HG02763 (cell line): ENCODE measurements around the gene SLC26A1.
"Not testable (repeated sequence)": the region's sequence is repeated elsewhere in the genome, so short reads cannot be mapped to it uniquely, and the experiment has no call there.

ENCODE experiments used
- ATAC-seq: cut with Tn5 transposase; IDR thresholded peaks from one replicate; pipeline ENCODE4 v1.9.1; 2021; ENCODE audit warnings: mild to moderate bottlenecking, moderate library complexity; ENCODE audit not compliant: unreplicated experiment

Gene SLC26A1

DNA sequence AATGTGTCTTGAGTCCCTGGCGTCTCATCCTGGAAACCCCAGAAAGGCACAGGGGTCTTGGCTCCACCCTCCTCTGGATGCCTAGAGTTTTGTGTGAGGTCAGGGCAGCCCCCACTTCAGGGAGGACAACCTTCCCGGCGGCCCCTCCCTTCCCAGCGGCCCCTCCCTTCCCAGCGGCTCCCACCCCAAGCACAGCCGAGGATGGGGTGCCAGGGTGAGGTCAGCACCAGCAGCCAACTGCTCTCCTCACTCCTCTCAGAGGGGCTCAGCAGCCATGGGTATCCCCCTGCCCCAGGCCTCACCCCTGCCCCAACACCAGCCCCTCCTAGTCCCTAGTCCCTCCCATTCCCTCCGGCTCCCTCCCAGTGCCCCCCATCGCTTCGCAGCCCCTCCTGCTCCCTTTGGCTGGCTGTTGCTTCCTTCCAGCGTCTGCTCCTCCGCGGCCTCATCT is 37.2 kb downstream of the SLC26A1 start:
- no peak for ATAC-seq

DNA sequence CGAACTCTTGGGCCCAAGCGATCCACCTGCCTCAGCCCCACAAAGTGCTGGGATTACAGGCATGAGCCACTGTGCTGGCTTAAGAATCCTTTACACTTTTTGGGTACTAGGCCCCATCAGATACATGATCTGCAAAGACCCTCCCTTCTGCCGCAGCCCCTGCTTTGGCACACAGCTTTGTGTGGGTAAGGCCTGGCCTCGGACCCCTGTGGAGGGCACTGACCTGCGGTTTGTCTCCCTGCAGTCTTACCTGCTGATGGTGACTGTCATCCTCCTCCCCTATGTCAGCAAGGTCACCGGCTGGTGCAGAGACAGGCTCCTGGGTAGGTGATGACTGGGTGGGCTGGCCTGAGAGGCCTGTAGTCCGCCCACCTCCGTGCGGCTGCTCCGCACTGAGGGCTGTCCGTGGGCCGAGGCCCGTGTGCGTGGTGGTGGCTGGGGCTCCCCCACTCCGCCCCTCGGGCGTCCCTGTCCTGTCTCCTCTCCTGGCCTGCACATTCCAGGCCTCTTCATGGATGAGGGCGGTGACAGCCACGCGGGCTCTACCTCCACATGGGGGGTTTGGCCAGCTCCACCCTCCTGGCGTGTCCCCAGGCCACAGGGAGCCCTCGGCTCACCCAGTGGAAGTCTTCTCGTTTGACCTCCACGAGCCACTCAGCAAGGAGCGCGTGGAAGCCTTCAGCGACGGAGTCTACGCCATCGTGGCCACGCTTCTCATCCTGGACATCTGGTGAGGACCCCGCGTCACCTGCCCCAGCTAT is 37.9 kb downstream of the SLC26A1 start:
- no peak for ATAC-seq

DNA sequence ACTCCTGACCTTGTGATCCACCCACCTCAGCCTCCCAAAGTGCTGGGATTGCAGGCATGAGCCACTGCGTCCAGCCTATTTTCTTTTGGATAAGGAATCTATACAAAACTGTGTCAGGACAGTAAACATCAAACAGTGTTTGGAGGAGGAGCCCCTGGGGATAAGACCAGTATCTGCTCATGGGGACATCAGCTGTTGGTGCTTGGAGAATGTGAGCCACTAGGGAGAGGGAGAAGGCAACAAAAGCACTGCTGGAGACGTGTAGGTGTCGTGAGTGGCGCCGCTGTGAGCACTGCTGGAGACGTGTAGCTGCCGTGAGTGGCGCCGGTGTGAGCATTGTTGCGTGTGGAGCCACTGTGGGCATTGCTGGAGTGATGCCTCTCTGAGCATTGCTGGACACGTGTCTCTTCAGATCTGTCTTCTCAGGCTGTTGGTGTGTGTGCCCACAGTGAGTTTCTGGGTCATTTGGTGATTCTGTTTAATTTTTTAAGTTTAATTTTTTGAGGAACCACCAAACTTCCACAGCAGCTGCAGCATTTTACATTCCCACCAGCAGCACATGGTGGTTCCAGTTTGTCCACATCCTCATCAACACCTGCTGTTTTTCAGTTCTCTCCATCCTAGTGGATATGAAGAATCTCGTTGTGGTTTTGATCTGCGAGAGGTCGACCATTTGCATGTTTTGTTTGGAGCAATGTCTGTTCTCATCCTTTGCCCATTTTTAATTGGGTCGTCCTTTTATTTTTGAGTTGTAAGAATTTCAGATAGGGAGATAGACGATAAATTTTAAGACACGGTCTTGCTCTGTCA is 38.8 kb downstream of the SLC26A1 start:
- ATAC-seq = no peak

DNA sequence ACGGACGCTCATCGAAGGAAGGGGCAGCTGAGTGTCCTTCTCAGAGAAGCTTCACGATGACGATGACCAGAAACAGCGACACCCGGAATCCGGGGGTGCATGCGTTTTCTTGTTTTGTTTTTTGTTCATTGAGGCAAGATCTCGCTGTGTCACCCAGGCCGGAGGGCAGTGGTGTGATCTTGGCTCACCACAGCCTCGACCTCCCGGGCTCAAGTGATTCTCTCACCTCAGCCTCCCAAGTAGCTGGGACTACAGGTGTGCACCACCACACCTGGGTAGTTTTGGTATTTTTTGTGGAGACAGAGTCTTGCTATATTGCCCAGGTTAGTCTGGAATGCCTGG is 39.7 kb downstream of the SLC26A1 start:
- no peak for ATAC-seq

DNA sequence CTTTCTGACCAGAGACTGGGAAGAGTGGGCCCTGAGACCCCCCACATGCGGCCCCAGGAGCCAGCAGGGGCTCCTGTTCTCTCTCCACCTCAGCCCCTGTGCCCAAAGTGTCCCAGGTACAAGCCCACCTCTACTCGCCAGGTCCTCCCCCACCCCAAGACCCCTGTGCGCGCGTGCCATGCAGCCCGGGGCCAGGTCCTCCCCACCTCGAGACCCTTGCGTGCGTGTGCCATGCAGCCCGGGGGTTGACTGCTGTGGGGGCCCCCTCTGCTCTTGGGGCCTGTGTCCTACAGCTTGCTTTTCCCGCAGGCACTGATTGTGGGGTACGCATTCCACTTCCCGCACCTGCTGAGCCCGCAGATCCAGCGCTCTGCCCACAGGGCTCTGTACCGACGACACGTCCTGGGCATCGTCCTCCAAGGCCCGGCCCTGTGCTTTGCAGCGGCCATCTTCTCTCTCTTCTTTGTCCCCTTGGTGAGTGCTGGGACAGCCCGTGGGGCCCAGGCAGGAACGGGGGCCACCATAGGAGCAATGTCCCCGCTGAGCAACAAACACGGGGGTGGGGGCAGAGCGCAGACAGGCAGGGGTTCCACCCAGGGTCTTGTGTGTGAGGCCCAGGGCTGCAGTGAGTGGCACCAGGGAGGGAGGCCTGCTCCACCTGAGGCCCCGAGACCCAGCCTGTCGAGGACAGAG is 40.2 kb downstream of the SLC26A1 start:
- no peak for ATAC-seq

DNA sequence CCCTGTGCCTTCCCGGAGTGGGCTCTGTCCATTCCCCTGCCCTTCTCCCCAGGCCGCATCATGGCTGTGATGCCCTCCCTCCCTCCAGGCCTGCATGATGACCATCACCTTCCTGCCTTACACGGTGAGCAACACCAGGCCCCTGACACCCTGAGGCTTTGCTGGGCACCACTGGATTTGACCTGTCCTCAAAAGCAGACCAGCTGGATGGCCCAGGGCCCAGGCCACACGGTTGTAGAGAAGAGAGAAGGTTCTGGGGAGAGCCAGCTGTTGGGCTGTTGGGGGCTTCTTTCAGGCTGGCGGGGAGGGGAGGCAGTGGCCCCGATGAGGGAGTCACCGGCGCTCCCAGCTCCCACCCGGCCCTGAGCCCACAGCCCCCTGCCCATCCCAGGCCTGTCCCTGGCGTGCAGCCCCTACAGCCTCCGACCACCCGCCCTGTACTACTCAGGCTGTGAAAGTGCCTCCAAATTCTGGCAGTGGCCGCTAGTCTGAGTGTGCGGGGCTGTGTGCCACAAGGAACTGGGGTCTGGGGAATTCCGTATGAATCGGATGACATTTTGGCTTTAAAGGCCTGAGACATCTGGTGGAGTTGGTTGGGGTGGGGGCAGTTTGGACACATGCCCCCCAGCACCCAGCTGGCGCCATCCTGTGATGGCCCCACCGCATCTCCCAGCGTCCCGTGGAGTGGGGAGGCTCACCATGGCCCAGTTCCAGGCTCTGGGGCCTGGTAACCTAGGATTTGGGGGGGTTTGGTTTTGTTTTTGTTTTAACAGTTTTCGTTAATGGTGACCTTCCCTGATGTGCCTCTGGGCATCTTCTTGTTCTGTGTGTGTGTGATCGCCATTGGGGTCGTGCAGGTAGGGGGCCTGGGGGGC is 41.4 kb downstream of the SLC26A1 start:
- ATAC-seq = no peak

DNA sequence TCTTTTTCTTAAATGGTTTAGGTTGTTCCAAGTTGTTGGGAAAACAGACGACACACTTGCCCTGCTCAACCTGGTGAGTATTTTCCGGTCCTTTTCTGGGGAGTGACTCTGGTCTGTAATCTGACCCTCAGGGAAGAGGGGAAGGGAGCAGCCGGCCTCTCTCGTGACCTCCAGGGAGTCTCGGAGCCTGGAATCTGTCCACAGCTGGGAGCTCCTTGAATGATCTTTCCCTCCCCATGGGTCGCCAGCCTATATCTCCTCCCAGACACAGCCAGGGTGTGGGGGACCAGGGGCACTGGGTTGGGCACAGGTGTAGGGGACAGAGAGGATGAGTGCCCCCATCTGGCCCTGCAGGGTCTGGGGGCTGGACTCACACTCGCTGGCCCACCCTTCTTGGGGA is 42.0 kb downstream of the SLC26A1 start:
- no peak for ATAC-seq

DNA sequence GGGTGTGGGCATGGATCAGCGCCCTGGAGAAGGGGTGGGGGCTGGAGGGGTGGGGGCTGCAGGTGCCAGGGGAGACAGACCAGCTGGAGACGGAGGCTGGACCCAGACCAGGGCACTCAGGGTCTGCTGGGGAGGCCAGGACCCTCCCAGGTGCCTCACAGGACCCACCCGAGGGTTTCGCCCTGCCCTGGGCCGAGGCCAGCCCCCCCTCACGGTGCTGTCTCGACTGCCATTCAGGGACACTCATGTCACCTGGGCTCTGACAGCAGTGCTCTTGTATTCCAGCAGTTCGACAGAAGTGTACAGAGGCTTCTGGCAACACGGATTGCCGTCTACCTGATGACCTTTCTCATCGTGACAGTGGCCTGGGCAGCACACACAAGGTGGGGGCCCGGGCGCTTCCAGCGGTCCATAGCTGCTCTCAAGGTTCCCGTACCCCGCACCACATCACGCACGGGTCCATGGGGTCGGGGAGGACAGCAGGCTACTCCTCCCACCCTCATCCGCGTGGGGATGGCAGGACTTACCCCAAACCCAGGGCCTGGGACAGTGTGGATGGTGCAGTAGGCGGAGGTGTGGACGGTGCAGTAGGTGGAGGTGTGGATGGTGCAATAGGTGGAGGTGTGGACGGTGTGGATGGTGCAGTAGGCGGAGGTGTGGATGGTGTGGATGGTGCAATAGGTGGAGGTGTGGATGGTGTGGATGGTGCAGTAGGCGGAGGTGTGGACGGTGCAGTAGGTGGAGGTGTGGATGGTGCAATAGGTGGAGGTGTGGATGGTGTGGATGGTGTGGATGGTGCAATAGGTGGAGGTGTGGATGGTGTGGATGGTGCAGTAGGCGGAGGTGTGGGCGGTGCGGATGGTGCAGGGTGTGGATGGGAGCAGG is 42.8 kb downstream of the SLC26A1 start:
- no peak for ATAC-seq

DNA sequence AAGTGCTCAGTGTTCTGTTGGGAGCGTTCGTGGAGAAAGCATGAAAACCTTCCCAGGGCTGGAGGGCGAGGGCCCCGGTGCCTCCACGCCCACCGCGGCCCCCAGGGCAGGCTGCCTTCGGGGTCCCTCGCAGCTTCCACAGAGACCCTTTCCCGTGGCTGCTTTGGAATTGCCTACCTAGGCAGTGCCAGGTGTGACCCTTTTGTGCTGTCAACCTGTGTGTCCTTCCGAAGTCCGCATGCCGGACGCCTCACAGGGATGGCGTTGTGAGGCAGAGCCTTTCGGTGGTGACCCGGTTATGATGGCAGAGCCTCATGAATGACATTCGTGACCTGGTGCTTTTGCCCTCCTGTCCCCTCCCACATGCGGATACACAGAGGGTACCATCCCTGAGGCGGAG is 43.5 kb downstream of the SLC26A1 start:
- no peak for ATAC-seq

DNA sequence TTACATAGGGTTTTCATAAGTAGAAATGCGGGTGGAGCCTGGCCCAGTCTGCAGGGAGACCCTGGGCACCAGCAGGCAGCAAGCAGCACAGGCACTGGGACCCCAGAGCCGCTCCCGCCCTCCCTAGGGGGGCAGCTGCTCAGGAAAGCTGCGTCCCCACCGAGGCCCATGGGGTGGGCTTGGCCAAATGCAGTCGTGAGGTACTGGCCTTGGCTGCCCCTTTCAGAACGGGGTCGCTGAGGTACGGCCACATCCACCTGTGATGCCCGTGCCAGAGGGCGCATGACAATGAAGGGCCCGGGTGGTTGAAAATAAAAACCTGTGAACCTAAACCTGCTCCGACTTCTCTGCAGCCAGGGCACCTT is 44.3 kb downstream of the SLC26A1 start:
- ATAC-seq = no peak

DNA sequence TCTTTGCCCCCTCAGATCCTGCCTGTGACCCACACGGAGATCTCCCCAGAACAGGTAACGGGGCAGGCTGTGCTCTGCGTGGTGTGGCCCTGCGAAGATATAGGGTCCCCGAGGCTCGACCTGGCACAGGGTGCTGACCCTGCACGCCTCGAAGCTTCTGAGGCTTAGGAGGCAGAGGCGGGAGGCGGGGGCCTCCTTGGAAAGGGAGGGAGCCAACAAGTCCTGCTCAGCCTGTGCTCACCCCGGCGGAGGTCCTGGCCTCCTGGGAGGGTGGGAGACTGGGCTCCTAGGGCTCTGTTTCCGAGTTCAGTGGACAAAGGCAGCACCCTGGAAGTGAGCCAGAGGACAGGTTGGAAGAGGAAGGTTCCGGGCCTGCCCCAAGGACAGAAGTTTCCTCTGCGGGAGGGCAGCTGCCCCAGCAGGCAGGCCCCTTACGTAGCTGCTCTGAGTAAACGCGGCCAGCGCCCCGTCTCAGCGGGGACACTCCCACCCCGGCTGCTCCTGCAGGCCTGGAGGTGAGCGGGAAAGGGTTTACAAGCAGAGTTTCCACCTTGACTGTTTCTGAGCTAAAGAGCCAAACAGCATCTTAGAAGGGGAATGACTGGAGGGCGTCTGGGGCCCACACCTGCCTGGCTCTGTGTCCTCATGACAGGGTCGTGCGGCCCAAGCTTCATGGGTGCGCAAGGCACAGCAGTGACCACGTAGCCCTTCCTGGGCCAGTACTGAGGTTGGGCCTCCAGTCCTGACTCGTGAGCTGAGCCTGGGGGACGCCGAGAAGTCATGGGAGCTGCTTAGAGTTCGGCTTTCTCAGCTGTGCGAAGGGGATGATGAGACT is 44.9 kb downstream of the SLC26A1 start:
- no peak for ATAC-seq

DNA sequence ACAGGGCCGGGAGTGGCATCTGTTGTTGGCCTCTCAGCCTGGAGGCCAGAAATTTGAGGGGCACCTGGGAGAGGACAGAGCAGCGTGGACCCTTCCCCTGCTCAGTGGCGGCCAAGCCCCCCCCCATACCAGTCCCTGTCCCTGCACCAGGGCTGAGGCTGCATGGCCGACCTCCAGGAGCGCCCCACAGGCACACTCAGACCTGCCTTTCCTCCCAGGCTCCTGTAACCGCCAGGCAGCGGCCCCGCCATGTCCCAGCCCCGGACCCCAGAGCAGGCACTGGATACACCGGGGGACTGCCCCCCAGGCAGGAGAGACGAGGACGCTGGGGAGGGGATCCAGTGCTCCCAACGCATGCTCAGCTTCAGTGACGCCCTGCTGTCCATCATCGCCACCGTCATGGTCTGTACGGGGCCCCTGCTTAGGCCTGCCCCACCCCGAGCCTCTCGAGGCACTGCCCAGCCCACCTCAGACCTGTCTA is 45.7 kb downstream of the SLC26A1 start:
- ATAC-seq = no peak

DNA sequence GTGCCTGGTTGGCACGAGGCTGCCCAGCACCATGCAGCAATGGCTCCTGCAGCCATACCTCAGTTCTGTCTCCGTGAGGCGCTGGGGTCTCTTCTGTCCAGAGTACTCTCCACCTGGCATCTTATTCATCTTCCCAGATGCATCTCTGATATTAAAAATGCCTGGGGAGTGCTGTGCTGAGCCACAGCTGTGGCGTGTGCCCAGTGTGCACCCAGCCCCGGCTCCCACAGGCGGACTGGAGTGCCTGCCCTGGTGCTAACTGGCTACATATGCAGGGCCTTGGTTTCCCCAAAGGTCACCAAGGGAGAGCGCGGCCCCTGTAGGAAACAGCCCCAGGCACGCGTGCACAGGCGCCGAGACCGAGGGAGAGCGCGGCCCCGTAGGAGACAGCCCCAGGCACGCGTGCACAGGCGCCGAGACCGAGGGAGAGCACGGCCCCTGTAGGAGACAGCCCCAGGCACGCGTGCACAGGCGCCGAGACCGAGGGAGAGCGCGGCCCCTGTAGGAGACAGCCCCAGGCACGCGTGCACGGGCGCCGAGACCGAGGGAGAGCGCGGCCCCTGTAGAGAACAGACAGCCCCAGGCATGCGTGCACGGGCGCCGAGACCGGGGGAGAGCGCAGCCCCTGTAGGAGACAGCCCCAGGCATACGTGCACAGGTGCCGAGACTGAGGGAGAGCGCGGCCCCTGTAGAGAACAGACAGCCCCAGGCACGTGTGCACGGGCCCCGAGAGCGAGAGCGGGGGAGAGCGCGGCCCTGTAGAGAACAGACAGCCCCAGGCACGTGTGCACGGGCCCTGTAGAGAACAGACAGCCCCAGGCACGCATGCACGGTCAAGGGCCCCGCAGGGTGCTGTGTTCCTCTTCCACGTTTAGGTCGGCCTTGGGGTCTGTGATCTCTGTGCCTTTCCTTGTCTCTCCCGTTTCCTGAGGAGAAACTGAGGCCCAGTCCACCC is 46.4 kb downstream of the SLC26A1 start:
- no peak for ATAC-seq

DNA sequence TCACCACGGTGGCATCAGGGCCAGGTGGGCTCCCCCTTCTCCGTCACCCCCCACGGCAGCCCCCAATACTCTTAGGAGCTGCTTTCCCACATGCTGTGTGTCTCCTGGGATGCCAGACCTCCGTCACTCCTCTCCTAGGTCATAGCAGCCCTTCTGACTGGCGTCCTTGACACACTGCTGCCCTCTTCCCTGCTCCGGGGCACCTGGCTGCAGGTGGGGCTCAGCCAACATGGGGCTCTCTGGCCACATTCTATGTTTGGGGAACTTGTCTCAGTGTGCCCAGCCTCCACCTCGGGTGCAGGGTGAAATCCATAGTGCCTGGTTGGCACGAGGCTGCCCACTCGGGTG is 47.1 kb downstream of the SLC26A1 start:
- ATAC-seq = no peak

DNA sequence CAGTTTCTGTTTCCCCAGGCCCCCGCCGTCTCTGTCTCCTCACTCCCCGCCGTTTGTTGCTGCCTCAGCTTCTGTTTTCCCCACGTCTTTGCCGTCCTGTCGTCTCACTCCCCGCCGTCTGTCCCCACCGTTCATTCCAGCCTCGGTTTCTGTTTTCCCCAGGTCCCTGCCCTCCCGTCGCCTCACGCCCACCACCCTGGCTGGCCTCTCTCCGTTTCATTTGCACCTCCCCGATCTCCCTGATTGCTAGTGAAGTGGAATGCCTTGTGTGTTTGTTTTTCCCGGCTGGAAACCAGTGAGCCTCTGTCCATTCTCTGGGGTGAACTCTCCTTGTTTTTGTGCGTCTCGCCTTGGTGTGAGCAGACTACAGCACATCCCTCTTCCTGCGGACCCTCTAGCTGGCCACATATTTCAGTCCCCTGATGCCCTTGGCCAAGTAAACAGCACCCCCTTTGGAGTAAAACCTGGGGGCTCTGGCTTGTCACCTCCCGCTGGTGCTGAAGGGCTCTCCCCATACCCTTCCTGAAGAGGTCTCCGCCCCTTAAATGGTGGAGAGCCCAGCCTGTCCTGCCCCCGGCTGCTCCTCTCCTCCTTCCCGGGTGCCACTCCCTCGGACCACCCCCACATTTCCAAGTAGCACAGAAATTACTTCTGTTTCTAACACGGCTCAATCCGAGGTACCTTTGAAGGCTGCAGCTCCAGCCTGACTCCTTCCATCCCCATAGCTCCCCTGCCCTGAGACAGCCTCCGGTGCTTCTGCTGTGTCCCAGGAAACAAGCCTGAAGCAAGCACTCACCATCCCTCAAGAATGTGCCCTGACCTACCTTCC is 47.7 kb downstream of the SLC26A1 start:
- no peak for ATAC-seq

DNA sequence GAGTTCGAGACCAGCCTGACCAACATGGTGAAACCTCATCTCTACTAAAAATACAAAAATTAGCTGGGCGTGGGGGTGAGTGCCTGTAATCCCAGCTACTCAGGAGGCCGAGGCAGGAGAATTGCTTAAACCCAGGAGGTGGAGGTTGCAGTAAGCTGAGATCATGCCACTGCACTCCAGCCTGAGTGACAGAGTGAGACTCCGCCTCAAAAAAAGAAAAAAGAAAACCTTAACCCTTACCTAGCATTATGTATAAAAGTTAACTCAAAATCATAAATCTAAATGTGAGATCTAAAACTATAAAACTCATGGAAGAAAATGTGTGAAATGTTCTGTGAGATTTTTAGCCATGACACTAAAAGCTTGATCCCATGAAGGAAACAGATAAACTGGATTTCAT is 53.7 kb downstream of the SLC26A1 start:
- not testable (repeated sequence) for ATAC-seq
